Kasumi-1 (cell line): ENCODE data around the gene MRPL47.

Source experiments
- DNase-seq, 2 experiments: peaks; one replicate each; lab custom pipeline; 2025; lab: John Stamatoyannopoulos, UW

The MRPL47 gene

GRCh38 chr3:179590669-179591068, 13.8 kb downstream of the MRPL47 start:
- DNase-seq: no peak

GRCh38 chr3:179589143-179589542, 15.3 kb downstream of the MRPL47 start:
- no peak for DNase-seq

- DNase-seq: no peak
Measured at GRCh38 chr3:179580992-179581391, 23.4 kb downstream of the MRPL47 start.

GRCh38 chr3:179565496-179565895, 38.9 kb downstream of the MRPL47 start:
- no peak for DNase-seq

GRCh38 chr3:179563271-179563783, 41.1 kb downstream of the MRPL47 start:
- DNase-seq: peak; percentile 76 to 82

- DNase-seq: peak; percentile 99 to 100
Measured at GRCh38 chr3:179562591-179563270, 41.7 kb downstream of the MRPL47 start, which contains the start of gene ACTL6A. Gene ACTL6A, plus strand, starts transcription at chr3:179562926. Its CDS starts 167 bp downstream, at chr3:179563093.

GRCh38 chr3:179560791-179561190, 43.6 kb downstream of the MRPL47 start:
- DNase-seq: no peak

GRCh38 chr3:179558742-179559364, 45.6 kb downstream of the MRPL47 start:
- DNase-seq: peak; percentile 82 to 85

- DNase-seq: no peak
Measured at GRCh38 chr3:179551349-179552105, 52.9 kb downstream of the MRPL47 start.

GRCh38 chr3:179546814-179547241, 57.6 kb downstream of the MRPL47 start:
- no peak for DNase-seq

- no peak for DNase-seq
Measured at GRCh38 chr3:179544981-179545645, 59.3 kb downstream of the MRPL47 start.

- DNase-seq: no peak
Measured at GRCh38 chr3:179542375-179542774, 62.1 kb downstream of the MRPL47 start.

GRCh38 chr3:179541596-179541995, 62.8 kb downstream of the MRPL47 start:
- DNase-seq: no peak

GRCh38 chr3:179541094-179541493, 63.3 kb downstream of the MRPL47 start:
- no peak for DNase-seq
